Hematopoietic multipotent progenitor cell treated with erythropoietin and hydrocortisone succinate and interleukin-3 and kit ligand, for 6 days (in vitro differentiated cells): ENCODE measurements around the gene CD4.

Experiments
- DNase-seq: peaks from one replicate; pipeline ENCODE4 v3.0.0-alpha.2; 2015

CD4 gene

GRCh38 chr12:6829536-6830220, 40.4 kb downstream of the CD4 start:
- peak; percentile 22 for DNase-seq

GRCh38 chr12:6830286-6830890, 41.1 kb downstream of the CD4 start:
- no peak for DNase-seq

- DNase-seq, result no peak
Measured at GRCh38 chr12:6830999-6831398, 41.7 kb downstream of the CD4 start.

- no peak for DNase-seq
Measured at GRCh38 chr12:6831450-6831995, 42.2 kb downstream of the CD4 start.

- DNase-seq, result no peak
Measured at GRCh38 chr12:6832125-6832524, 42.8 kb downstream of the CD4 start.

- no peak for DNase-seq
Measured at GRCh38 chr12:6833189-6833890, 44.0 kb downstream of the CD4 start.

GRCh38 chr12:6834254-6834653, 44.9 kb downstream of the CD4 start:
- no peak for DNase-seq

- no peak for DNase-seq
Measured at GRCh38 chr12:6834873-6835272, 45.5 kb downstream of the CD4 start.

- DNase-seq, result no peak
Measured at GRCh38 chr12:6836851-6837250, 47.5 kb downstream of the CD4 start.

- DNase-seq, result no peak
Measured at GRCh38 chr12:6837370-6838060, 48.2 kb downstream of the CD4 start.

GRCh38 chr12:6838854-6839253, 49.5 kb downstream of the CD4 start:
- no peak for DNase-seq

GRCh38 chr12:6839482-6840201, 50.3 kb downstream of the CD4 start:
- no peak for DNase-seq

- DNase-seq, result peak; percentile 33
Measured at GRCh38 chr12:6840330-6840729, 51.0 kb downstream of the CD4 start.

GRCh38 chr12:6840761-6841515, 51.6 kb downstream of the CD4 start, which contains the start of gene GNB3:
Gene GNB3, plus strand, starts transcription at chr12:6840925. Its CDS starts 363 bp downstream, at chr12:6841288.
- DNase-seq, result no peak

- no peak for DNase-seq
Measured at GRCh38 chr12:6842075-6842474, 52.7 kb downstream of the CD4 start.

GRCh38 chr12:6843118-6843902, 54.0 kb downstream of the CD4 start:
- peak; percentile 65 for DNase-seq

- DNase-seq, result no peak
Measured at GRCh38 chr12:6845395-6845794, 56.1 kb downstream of the CD4 start.

GRCh38 chr12:6846316-6846869, 57.1 kb downstream of the CD4 start:
- no peak for DNase-seq

GRCh38 chr12:6847676-6848075, 58.3 kb downstream of the CD4 start:
- no peak for DNase-seq

- DNase-seq, result no peak
Measured at GRCh38 chr12:6849427-6849826, 60.1 kb downstream of the CD4 start.
